ENCODE measurements around the gene DGKG. TPM values are rescaled to one million over a fixed set of nuclear protein-coding genes. Genes with fewer than 3 reads are reported as not detected.

Gene DGKG
- total and polyA plus RNA-seq, 2 of the 8 experiments (the other 6 are each of a cell fraction or from before 2014, with no cell fraction given) = 0.30 to 0.48 TPM

GRCh38 chr3:186267758-186268157 lies 94.3 kb downstream of the DGKG start:
- H3K56ac ChIP-seq (replicated peaks; ENCODE audit: insufficient read length, low read depth, low read length) = no peak overlapping the region
- H2BK20ac ChIP-seq (ENCODE audit: low read length) = no peak overlapping the region
- no peak overlapping the region for H2AK5ac ChIP-seq (ENCODE audit: low read depth, low read length)
- no peak for DNase-seq (ENCODE audit: low read depth in 1 of 2, low spot score in 2 of 2)
- no peaks in the 10 kb centered on the region for H3K4me1 ChIP-seq (replicated peaks in 1 of 4; ENCODE audit: control insufficient read depth in 3 of 4, insufficient read depth in 4 of 4, low read length in 3 of 4)
- H3K18ac ChIP-seq (ENCODE audit: extremely low read depth, low read length) = no peak overlapping the region
- H3K36me3 ChIP-seq (ENCODE audit: control insufficient read depth in 2 of 4, insufficient read depth in 4 of 4, low read length in 3 of 4) = no peaks in the 10 kb centered on the region
- 84% methylated on average over 6 of the region's 6 CpGs; no CpG with 5 or more reads in 1 of the 2 experiments for WGBS, 2 experiments (ENCODE audit: extremely low coverage in 1 of 2, insufficient coverage in 1 of 2, insufficient read length in 1 of 2, insufficient replicate concordance in 2 of 2, low coverage in 1 of 2, low lambda C conversion rate in 2 of 2, missing lambda C conversion rate in 1 of 2)
- ChIA-PET POLR2A (ENCODE audit: partially characterized antibody) (no interaction called here), CTCF (ENCODE audit: partially characterized antibody) (interaction anchor here (0.6 to 10.7 kb wide), 15 partner anchors 7 to 608 kb away, joined by 3 to 104 read pairs (median 4); no protein-coding TSS in a partner anchor)
- H3K4ac ChIP-seq (replicated peaks; ENCODE audit: insufficient read length, low read depth, low read length) = no peak overlapping the region
- no peak overlapping the region for H3K4me3 ChIP-seq (ENCODE audit: extremely low read depth in 1 of 4, insufficient read depth in 2 of 4, low read depth in 3 of 4, low read length in 4 of 4)
- no peak overlapping the region for H3K14ac ChIP-seq (ENCODE audit: insufficient read length)
- peaks cover 0 to 2% of the 10 kb centered on the region in 2 experiments for H4K20me1 ChIP-seq (replicated peaks in 1 of 2; ENCODE audit: control insufficient read depth in 1 of 2, insufficient read depth in 2 of 2, low read length in 2 of 2)
- no peak overlapping the region for H3K4me2 ChIP-seq (ENCODE audit: insufficient read depth in 1 of 2, low read depth in 2 of 2, low read length in 2 of 2)
- H3K27me3 ChIP-seq (replicated peaks in 1 of 4; ENCODE audit: control insufficient read depth in 3 of 4, extremely low read depth in 1 of 4, insufficient read depth in 3 of 4, low read length in 3 of 4) = no peaks in the 10 kb centered on the region; a peak in 1 of 7 replicates
- no peak overlapping the region for H2BK5ac ChIP-seq (ENCODE audit: low read depth, low read length)
- FAIRE-seq = no peak
- no peak overlapping the region for H2AFZ ChIP-seq (ENCODE audit: low read length)
- no peak overlapping the region for H3K27ac ChIP-seq (ENCODE audit: low read depth, low read length)
- no peak overlapping the region for H3K23ac ChIP-seq (ENCODE audit: insufficient read length)
- H2BK12ac ChIP-seq (ENCODE audit: low read depth, low read length) = no peak overlapping the region
- H2BK120ac ChIP-seq (replicated peaks; ENCODE audit: low read depth, low read length) = no peak overlapping the region
- H2BK15ac ChIP-seq (ENCODE audit: low read length) = no peak overlapping the region
- no peak overlapping the region for H3K9ac ChIP-seq (replicated peaks in 1 of 4; ENCODE audit: extremely low read depth in 1 of 4, low read depth in 3 of 4, low read length in 3 of 4)
- no peaks in the 10 kb centered on the region for H3K79me2 ChIP-seq (ENCODE audit: control insufficient read depth in 1 of 2, insufficient read depth in 2 of 2, low read length in 2 of 2)
- no peak overlapping the region for H4K91ac ChIP-seq (replicated peaks; ENCODE audit: insufficient read length, low read length)
- no peak overlapping the region for H4K8ac ChIP-seq (ENCODE audit: extremely low read depth, insufficient read depth, low read length)
- H3K79me1 ChIP-seq (ENCODE audit: low read depth, low read length) = no peaks in the 10 kb centered on the region
- no peaks in the 10 kb centered on the region for H3K9me3 ChIP-seq (ENCODE audit: insufficient read depth in 2 of 2, low read depth in 1 of 2, low read length in 1 of 2)
- TF ChIP-seq SP2 (IDR thresholded peaks at IDR 0.05; ENCODE audit: low read length) (no peak), TEAD4 (IDR thresholded peaks at IDR 0.05; ENCODE audit: low read depth, low read length) (no peak), FOSL1 (IDR thresholded peaks at IDR 0.05; ENCODE audit: insufficient read depth, low read depth, low read length) (no peak), SIX5 (IDR thresholded peaks at IDR 0.05; ENCODE audit: low read depth, low read length) (no peak)
- no peak overlapping the region for H4K5ac ChIP-seq (ENCODE audit: insufficient read length, low read depth, low read length)
- no peaks in the 10 kb centered on the region for H3K23me2 ChIP-seq (ENCODE audit: low read depth, low read length)
